DND-41 (cell line): ENCODE results near the gene LHX3.
A peak's percentile ranks its signal among the peaks of the same experiment; 100 is the strongest.

ENCODE experiments used
- ATAC-seq: fragments of 200-7000 bp; cut with Tn5 transposase; 3 replicates; pipeline ENCODE4 v1.9.1; 2021; ENCODE audit warnings: low read depth; ENCODE audit not compliant: insufficient read depth
- DNase-seq: peaks from one replicate; pipeline ENCODE4 v3.0.0-alpha.2; 2020
- H2AFZ ChIP-seq: 2 replicates; pipeline ENCODE4 v1.6.0; 2012; ENCODE audit warnings: low read depth, low read length
- H3K27ac ChIP-seq: 2 replicates; pipeline ENCODE4 v1.5.1; 2012; ENCODE audit warnings: low read length, inconsistent platforms
- H3K27me3 ChIP-seq: fragments of 200-600 bp; sonication (generic); 2 replicates; pipeline ENCODE4 v1.6.0; 2012; ENCODE audit warnings: low read length, mild to moderate bottlenecking, inconsistent platforms; ENCODE audit not compliant: insufficient read depth, poor library complexity
- H3K36me3 ChIP-seq: 2 replicates; pipeline ENCODE4 v1.5.1; 2012; ENCODE audit warnings: low read length, inconsistent platforms; ENCODE audit not compliant: insufficient read depth
- H3K4me1 ChIP-seq: 2 replicates; pipeline ENCODE4 v1.5.1; 2012; ENCODE audit warnings: mild to moderate bottlenecking, low read length; ENCODE audit not compliant: insufficient read depth
- H3K4me2 ChIP-seq: 2 replicates; pipeline ENCODE4 v1.6.0; 2012; ENCODE audit warnings: mild to moderate bottlenecking, moderate library complexity, low read length, inconsistent platforms; ENCODE audit not compliant: insufficient read depth
- H3K4me3 ChIP-seq, 2 experiments: fragments of 200-600 bp in 1 of 2; shearing (Covaris generic) in 1 of 2; 2 replicates each; pipeline ENCODE4 v1.5.1; 2012 to 2016; ENCODE audit warnings: inconsistent platforms in 2 of 2, low read length in 2 of 2, mild to moderate bottlenecking in 2 of 2, low read depth in 1 of 2, moderate library complexity in 1 of 2
- H3K79me2 ChIP-seq: 2 replicates; pipeline ENCODE4 v1.6.0; 2012; ENCODE audit warnings: low read length, inconsistent platforms; ENCODE audit not compliant: insufficient read depth
- H3K9ac ChIP-seq: 2 replicates; pipeline ENCODE4 v1.6.0; 2012; ENCODE audit warnings: low read depth, mild to moderate bottlenecking, inconsistent platforms, low read length, moderate library complexity
- H3K9me3 ChIP-seq: 2 replicates; pipeline ENCODE4 v1.5.1; 2012; ENCODE audit warnings: low read length, moderate library complexity, mild to moderate bottlenecking, inconsistent platforms; ENCODE audit not compliant: insufficient read depth, severe bottlenecking
- H4K20me1 ChIP-seq: 2 replicates; pipeline ENCODE4 v1.6.0; 2012; ENCODE audit warnings: low read length; ENCODE audit not compliant: insufficient read depth
- CTCF ChIP-seq: IDR thresholded peaks from 2 replicates; pipeline ENCODE4 v1.5.1; 2012; ENCODE audit warnings: borderline replicate concordance, low read length, moderate library complexity, mild to moderate bottlenecking; ENCODE audit not compliant: poor library complexity, severe bottlenecking; ENCODE audit errors: extremely low read depth
- EZH2 ChIP-seq: IDR thresholded peaks from 3 replicates; pipeline ENCODE4 v1.6.1; 2012; ENCODE audit warnings: borderline replicate concordance, low read depth, mild to moderate bottlenecking, moderate library complexity, low read length, inconsistent platforms; ENCODE audit not compliant: severe bottlenecking

LHX3 gene

GRCh38 chr9:136171009-136171800 lies 33.7 kb downstream of the LHX3 start:
- Histone ChIP-seq H3K4me1 (no peaks in the 10 kb centered on the region), H2AFZ (no peak overlapping the region), H3K4me2 (no peak overlapping the region), H4K20me1 (0 out of 2 replicates have a peak, but pooled peaks cover 3% of the 10 kb centered on the region), H3K27ac (no peak overlapping the region), H3K79me2 (no peaks in the 10 kb centered on the region), H3K36me3 (no peaks in the 10 kb centered on the region), H3K9me3 (no peaks in the 10 kb centered on the region), H3K9ac (no peak overlapping the region), H3K27me3 (no peaks in the 10 kb centered on the region), H3K4me3 (no peak overlapping the region)
- ATAC-seq (no peak), DNase-seq (no peak)
- TF ChIP-seq EZH2 (no peak), CTCF (no peak)

- Histone ChIP-seq H3K4me1 (no peaks in the 10 kb centered on the region), H3K27ac (no peak overlapping the region), H3K9me3 (no peaks in the 10 kb centered on the region), H3K9ac (no peak overlapping the region), H3K4me2 (no peak overlapping the region), H3K4me3 (no peak overlapping the region), H3K27me3 (no peaks in the 10 kb centered on the region), H3K79me2 (no peaks in the 10 kb centered on the region), H2AFZ (no peak overlapping the region), H4K20me1 (0 out of 2 replicates have a peak, but pooled peaks cover 3% of the 10 kb centered on the region), H3K36me3 (no peaks in the 10 kb centered on the region)
- no peak for TF ChIP-seq EZH2
- TF ChIP-seq CTCF, result peak; percentile 74
- ATAC-seq (peak; percentile 76), DNase-seq (peak; percentile 45)
These were observed 34.7 kb downstream of the LHX3 start for GRCh38 chr9:136170006-136170901.

GRCh38 chr9:136169495-136169894 lies 35.4 kb downstream of the LHX3 start:
- no peak for ATAC-seq
- no peak for TF ChIP-seq EZH2
- TF ChIP-seq CTCF, result no peak
- no peak overlapping the region for H3K9ac ChIP-seq

More at GRCh38 chr9:136169495-136169894, 35.4 kb downstream of the LHX3 start:
- H3K36me3 ChIP-seq, result no peaks in the 10 kb centered on the region
- H3K4me1 ChIP-seq, result no peaks in the 10 kb centered on the region
- no peak overlapping the region for H3K4me3 ChIP-seq
- H3K79me2 ChIP-seq, result no peaks in the 10 kb centered on the region
- no peak overlapping the region for H3K4me2 ChIP-seq
- no peaks in the 10 kb centered on the region for H3K9me3 ChIP-seq
- H2AFZ ChIP-seq, result no peak overlapping the region
- no peak for DNase-seq
- H4K20me1 ChIP-seq, result 0 out of 2 replicates have a peak, but pooled peaks cover 3% of the 10 kb centered on the region
- H3K27me3 ChIP-seq, result no peaks in the 10 kb centered on the region
- no peak overlapping the region for H3K27ac ChIP-seq
